GM12865 (cell line): ENCODE results near the gene SALL1.

Experiments
- DNase-seq: peaks from one replicate; pipeline ENCODE4 v3.0.0; 2010; ENCODE audit warnings: low read depth
- H3K4me3 ChIP-seq: 2 replicates; pipeline ENCODE4 v1.5.1; 2011; ENCODE audit warnings: mild to moderate bottlenecking, low read depth, low read length, control low read depth
- TF ChIP-seq, protein P1 (sequence below): IDR thresholded peaks from 2 replicates; pipeline ENCODE4 v1.5.1; 2011; ENCODE audit warnings: low read length, control low read depth, low read depth, inconsistent platforms; ENCODE audit not compliant: insufficient read depth; ENCODE audit errors: missing control alignments

SALL1 gene

DNA sequence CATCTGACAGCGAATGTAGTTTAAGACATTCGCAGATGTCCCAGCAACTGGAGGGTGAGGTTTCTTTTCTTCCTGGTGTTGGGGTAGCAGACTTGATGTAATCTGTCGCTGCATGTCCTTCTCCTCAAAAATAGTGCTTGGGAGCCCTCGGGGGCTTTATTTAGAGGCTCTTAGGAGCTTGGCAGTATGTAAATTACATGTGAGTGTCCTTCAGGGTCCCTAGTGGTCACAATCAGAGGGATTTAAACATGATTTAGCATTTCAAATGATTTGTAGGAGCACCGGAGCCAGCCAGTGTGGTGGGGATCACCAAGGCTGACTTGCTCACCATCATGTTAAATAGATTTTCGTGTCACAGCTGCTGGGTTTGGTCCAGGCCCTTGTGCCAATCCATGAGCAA is 8.8 kb upstream of the SALL1 start:
- no peak for DNase-seq
- H3K4me3 ChIP-seq = no peak overlapping the region
- TF ChIP-seq, protein P1, sequence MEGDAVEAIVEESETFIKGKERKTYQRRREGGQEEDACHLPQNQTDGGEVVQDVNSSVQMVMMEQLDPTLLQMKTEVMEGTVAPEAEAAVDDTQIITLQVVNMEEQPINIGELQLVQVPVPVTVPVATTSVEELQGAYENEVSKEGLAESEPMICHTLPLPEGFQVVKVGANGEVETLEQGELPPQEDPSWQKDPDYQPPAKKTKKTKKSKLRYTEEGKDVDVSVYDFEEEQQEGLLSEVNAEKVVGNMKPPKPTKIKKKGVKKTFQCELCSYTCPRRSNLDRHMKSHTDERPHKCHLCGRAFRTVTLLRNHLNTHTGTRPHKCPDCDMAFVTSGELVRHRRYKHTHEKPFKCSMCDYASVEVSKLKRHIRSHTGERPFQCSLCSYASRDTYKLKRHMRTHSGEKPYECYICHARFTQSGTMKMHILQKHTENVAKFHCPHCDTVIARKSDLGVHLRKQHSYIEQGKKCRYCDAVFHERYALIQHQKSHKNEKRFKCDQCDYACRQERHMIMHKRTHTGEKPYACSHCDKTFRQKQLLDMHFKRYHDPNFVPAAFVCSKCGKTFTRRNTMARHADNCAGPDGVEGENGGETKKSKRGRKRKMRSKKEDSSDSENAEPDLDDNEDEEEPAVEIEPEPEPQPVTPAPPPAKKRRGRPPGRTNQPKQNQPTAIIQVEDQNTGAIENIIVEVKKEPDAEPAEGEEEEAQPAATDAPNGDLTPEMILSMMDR = no peak

DNA sequence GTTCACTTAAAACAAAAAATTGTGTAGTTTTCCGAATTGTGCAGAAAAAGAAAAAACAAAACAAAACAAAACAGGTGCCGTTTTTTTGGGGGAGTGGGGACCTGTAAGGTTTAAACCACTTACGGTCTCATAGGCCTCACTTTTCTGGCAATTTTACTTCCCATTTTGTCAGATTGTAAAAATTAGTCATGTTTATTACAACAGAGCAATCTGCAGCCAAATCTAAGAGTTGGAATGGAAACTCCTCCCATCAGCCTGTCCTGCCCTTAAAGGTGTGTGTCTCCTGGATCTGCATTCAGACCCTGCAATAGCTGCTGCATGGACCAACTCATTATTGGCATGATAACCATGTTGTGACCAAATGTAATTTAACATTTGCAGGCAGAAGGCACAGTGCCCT is 8.2 kb upstream of the SALL1 start:
- DNase-seq = no peak
- TF ChIP-seq, protein P1 = no peak
- no peak overlapping the region for H3K4me3 ChIP-seq

DNA sequence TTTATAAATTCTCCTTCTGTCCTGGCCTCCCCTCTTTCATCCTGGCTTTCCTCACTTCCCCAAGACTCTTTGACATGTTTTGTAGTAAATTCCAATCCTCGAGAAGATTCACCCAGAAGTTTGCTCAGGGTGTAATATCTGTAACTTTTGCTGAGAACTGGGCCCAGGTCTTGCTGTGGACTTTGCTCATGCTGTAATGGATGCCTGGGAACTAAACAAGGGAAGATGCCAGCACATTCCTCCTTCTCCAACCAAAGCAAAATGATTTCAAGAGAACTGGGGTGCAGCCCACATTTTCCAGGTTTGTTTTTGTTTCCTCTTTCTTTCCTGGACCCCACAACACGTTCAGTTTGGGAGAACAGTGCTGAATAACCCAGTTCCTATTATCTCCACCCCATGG is 6.6 kb upstream of the SALL1 start:
- TF ChIP-seq, protein P1 = no peak
- H3K4me3 ChIP-seq = no peak overlapping the region
- DNase-seq = no peak

DNA sequence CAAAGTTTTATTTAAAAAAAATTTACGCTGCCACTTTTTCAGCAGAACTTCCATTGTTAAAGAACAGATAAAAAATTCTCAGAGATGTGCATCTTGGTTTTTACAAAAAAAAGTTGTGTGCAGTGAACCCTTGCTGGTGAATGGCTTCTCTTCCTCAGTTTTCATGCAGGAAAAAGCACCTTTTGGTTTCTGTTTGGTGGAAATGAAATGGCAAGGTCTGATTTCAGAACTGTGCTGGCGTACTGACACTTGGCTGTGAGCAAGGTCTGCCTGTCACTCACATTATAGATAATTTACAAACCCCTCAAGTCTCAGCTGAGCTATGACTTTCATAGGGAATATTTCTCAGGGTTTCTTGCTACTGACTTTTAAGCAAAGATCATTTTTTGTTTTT is 5.7 kb upstream of the SALL1 start:
- no peak overlapping the region for H3K4me3 ChIP-seq
- TF ChIP-seq, protein P1 = no peak
- DNase-seq = no peak

DNA sequence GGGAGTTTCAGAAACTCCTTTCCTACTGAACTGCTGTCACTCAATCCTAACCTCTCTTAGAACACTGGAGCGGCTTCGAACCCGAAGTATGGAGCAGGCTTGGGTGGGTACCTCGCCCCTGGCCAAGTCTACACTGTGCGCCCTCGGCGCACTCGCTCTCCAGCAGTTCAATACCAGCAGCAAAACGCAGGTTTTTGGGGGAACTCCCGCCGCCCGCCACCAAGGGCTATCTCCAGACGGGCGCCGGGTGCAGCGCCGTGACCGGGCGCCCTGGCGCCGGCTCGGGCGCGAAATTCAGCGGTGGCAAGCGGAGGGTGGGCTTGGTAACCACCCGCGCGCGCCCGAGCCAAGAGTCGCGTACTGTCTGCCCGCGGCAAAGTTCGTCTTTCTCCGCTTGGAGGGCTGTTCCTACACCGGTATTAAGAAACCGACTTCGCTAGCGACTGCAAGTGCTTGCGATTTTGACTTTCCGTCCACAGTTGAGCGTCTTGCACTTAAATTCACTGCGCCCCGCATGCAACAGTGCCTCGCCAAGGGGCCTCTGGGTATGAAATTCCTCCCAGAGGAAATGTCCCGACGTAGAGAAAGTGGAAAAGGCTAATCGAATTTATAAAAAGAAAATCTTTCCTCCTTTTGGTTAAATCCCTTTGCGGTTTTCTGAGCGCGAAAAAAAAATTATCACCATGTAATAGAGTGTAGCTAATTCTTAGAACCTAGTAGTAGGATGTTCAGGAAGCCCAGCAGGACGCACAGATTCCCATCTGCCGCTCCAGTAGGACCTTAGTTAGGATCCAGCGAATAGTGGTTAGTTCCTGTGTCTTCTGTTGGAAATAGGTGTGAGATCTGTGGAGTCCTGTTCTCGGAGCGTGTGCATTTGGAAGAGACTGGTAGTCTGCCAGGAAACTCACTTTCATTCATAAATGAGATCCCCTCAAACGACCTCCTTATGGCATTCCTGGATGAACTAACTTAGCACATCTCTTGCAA is 5.0 kb upstream of the SALL1 start:
- no peak for DNase-seq
- TF ChIP-seq, protein P1 = no peak
- no peak overlapping the region for H3K4me3 ChIP-seq

DNA sequence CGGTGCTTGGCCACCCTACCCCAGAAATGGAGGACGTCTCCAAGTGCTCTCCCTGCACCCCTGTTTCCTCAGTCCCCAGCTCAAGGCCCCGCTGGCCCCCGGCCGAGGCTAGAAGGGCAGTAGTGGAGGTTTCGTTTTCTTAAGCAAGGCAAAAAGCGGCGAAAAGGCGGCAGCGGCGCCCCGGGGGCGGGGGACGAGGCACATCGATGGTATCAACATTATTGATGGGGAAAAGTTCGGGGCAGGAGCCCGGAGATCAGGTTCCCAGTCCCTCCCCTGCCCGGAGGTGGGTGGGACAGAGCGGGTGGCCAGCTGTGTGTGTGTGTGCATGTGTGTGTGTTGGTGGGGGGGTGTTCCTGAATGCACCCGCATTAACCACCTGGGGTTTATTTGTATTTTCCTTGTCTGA is 4.1 kb upstream of the SALL1 start:
- no peak overlapping the region for H3K4me3 ChIP-seq
- DNase-seq = no peak
- TF ChIP-seq, protein P1 = no peak
